AG09309 (cell line): ENCODE data around the gene OLFML2B.

Experiments used
- DNase-seq: peaks from one replicate; pipeline ENCODE4 v3.0.0-alpha.2; 2010; ENCODE audit warnings: low read depth
- H3K4me3 ChIP-seq: 2 replicates; pipeline ENCODE4 v1.5.1; 2011; ENCODE audit warnings: mild to moderate bottlenecking, low read depth, low read length, moderate library complexity; ENCODE audit not compliant: control insufficient read depth
- CTCF ChIP-seq: IDR thresholded peaks from 2 replicates; pipeline ENCODE4 v1.5.1; 2011; ENCODE audit warnings: mild to moderate bottlenecking, low read depth, low read length, inconsistent platforms; ENCODE audit not compliant: insufficient read depth, control insufficient read depth; ENCODE audit errors: missing control alignments

The OLFML2B gene

GRCh38 chr1:161954466-161954865 lies 69.2 kb downstream of the OLFML2B start:
- no peak for TF ChIP-seq CTCF
- H3K4me3 ChIP-seq, result no peak overlapping the region
- no peak for DNase-seq

- no peak for TF ChIP-seq CTCF
- no peak overlapping the region for H3K4me3 ChIP-seq
- no peak for DNase-seq
These were observed 69.6 kb downstream of the OLFML2B start for GRCh38 chr1:161954050-161954449.

- TF ChIP-seq CTCF, result no peak
- H3K4me3 ChIP-seq, result no peak overlapping the region
These were observed 70.3 kb downstream of the OLFML2B start for GRCh38 chr1:161953256-161953920.

GRCh38 chr1:161952607-161953172 lies 71.0 kb downstream of the OLFML2B start:
- no peak for TF ChIP-seq CTCF
- DNase-seq, result no peak
- no peak overlapping the region for H3K4me3 ChIP-seq

More at GRCh38 chr1:161953256-161953920, 70.3 kb downstream of the OLFML2B start:
- DNase-seq, result no peak

GRCh38 chr1:161951646-161952045 lies 72.0 kb downstream of the OLFML2B start:
- TF ChIP-seq CTCF, result no peak
- no peak for DNase-seq
- H3K4me3 ChIP-seq, result no peak overlapping the region

GRCh38 chr1:161950377-161950776 lies 73.3 kb downstream of the OLFML2B start:
- H3K4me3 ChIP-seq, result no peak overlapping the region

More at GRCh38 chr1:161950377-161950776, 73.3 kb downstream of the OLFML2B start:
- TF ChIP-seq CTCF, result no peak
- DNase-seq, result no peak
